GM19351 (cell line): Measurements from ENCODE around the gene ANKRD52.
A peak's percentile ranks its signal among the peaks of the same experiment; 100 is the strongest.
"Not testable (repeated sequence)": the region's sequence is repeated elsewhere in the genome, so short reads cannot be mapped to it uniquely, and the experiment has no call there.

Experiments used
- ATAC-seq: cut with Tn5 transposase; IDR thresholded peaks from one replicate; pipeline ENCODE4 v1.9.1; 2021; ENCODE audit warnings: mild to moderate bottlenecking, moderate library complexity; ENCODE audit not compliant: unreplicated experiment

ANKRD52 gene

DNA sequence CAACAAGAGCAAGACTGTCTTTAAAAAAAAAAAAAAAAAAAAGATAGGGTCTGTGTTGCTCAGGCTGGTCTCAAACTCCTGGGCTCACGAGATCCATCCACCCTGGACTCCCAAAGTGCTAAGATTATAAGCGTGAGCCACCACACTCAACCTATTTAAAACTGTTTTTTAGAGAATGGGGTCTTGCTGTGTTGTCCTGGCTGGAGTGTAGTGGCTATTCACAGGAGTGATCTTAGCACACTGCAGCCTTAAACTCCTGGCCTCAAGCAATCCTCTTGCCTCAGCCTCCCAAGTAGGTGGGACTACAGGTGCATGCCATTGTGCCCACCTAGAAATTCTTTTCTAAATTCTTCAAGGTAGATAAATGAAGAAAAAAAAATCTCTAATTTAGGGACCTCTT is 16.1 kb upstream of the ANKRD52 start:
- no peak for ATAC-seq

- not testable (repeated sequence) for ATAC-seq
Observed at GRCh38 chr12:56272468-56272867, 14.3 kb upstream of the ANKRD52 start.

DNA sequence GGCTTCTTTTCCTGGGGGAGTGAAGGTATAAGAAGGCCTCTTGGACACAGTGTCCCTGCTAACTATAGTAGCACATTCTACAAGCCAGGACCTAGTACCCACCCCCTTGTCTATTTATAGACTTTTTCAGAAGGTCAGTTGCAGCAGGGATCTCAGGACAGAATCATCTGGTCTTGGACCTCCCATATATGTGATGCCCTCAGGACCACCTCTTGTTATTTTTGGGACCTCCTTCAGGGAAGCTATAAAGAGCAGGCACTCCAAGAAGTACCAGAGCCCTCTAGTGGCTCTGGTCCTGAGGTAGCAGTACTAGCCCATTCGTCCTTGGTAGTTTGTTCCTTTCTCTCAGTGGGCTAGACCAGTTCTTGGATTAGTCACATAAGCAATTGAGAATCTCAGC is 12.8 kb upstream of the ANKRD52 start:
- ATAC-seq: no peak

- peak; percentile 7 for ATAC-seq
Observed at GRCh38 chr12:56267443-56268071, 9.4 kb upstream of the ANKRD52 start.

DNA sequence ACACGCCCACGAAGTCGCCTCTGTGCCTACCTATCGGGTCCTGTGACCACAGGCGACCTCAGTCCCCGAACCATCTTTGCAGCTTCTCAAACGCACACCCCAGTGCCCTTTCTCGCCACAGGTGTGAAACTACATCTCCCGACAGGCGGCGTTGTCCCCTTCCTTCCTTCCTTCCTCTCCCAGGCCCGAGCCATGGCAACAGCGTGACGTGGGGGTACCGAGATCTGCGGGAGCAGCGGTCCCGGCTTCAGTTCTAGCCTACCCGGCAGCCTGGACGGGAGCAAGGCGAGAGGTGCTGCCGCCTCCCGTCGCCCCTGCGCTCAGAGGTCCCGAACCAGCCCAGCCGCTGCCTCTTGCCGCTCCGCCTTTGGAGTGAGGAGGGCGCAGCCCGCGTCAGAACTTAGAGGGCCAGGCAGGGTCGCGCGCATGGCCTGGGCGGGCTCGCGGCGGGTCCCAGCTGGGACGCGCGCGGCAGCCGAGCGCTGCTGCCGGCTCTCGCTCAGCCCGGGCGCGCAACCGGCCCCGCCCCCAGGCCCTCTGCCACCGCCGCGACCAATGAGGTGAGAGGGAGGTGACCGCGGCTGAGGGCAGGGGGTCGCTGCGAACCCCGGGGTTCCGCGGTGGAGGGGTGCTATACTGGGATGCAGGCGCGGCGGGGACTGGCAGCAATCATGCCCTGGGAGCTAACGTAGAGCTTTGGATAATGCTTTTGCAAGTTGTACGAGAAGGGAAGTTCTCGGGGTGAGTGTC is 8.7 kb upstream of the ANKRD52 start, which contains the start of gene COQ10A:
Gene COQ10A (plus strand): TSS at position 250 of the 750 bp plus-strand sequence. CDS start 177 bp downstream, at position 427.
- ATAC-seq: peak; percentile 88

DNA sequence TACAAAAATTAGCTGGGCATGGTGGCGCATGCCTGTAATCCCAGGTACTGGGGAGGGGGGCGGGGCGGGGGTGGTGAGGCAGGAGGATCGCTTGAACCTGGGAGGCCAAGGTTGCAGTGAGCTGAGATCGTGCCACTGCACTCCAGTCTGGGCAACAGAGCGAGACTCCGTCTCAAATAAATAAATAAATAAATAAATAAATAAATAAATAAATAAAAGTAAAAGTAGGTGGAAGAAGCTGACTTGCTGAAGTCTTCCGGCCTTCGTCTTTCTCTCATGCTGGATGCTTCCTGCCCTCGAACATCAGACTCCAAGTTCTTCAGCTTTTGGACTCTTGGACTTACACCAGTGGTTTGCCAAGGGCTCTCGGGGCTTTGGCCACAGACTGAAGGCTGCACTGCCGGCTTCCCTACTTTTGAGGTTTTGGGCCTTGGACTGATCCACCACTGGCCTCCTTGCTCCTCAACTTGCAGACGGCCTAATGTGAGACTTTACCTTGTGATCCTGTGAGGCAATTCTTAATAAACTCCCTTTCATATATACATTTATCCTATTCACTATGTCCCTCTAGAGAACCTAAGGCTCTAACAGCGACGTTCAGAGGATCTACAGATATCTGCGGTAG is 8.0 kb upstream of the ANKRD52 start:
- ATAC-seq: not testable (repeated sequence)

DNA sequence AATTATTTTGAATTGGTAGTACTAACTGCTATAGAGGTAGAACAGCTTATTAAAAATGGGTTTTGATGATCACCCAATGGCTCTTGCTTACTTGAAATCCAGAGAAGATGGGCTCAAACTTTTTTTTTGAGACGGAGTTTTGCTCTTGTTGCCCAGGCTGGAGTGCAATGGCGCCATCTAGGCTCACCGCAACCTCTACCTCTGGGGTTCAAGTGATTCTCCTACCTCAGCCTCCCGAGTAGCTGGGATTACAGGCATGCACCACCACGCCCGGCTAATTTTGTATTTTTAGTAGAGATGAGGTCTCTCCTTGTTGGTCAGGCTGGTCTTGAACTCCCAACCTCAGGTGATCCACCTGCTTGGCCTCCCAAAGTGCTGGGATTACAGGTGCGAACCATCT is 4.8 kb upstream of the ANKRD52 start:
- not testable (repeated sequence) for ATAC-seq

DNA sequence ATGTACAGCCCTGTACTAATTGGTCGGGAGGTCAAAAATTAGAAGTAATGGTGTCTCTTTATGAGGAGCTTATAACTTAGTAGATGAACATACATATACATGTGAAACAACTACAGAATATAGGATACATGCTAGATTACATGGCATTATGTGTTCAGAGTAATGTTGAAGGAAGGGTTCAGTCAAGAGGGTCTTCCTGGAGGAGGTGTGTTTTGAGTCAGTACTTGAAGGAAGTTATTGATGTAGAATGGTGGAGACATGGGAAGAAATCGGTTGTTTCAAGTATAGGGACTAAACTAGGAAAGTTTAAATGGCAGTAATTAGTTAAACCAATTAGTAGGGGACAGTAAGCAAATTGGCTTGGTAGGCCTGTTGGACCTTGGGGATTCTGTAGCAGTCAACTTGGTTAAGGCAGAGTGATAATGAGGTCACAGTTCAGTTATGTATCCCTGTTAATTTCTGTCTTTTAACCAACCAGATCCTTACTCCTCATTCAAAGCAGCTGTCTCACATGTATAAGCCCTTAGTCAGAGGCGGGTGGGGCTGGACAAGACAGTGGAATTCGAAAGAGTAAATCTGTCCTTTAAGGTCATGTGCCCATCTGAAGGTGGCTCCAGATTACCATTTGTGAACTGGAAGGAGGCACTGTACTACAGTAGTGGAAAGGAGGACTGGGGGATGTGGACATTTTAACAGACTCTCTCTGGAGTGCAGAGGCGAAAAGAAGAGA is 3.5 kb upstream of the ANKRD52 start:
- ATAC-seq: no peak

DNA sequence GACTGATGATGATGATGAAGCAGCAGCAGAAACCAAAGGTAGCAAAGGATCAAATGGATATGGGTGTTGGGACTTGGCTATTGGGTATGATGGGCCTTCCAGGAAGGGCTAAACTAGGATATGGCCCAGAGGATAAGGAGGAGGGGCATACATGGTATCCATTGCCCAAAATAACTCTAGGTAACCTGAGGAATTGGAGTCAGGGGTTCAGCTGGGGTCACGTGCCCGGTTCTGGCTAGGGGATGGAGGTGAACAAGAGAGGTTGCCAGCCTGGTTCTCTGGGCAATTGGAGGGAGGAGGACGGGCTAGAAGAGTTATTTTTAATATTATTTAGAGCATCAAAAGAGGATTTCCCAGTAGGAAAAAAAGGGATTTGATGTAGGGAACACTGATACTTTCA is 2.7 kb upstream of the ANKRD52 start:
- no peak for ATAC-seq

GRCh38 chr12:56260380-56260779 is 2.2 kb upstream of the ANKRD52 start:
- no peak for ATAC-seq

- peak; percentile 9 for ATAC-seq
Observed at GRCh38 chr12:56258820-56259183, 618 bp upstream of the ANKRD52 start.

GRCh38 chr12:56257491-56258067 is 605 bp downstream of the ANKRD52 start:
- ATAC-seq: peak; percentile 16

GRCh38 chr12:56257071-56257470 is 1.1 kb downstream of the ANKRD52 start:
- no peak for ATAC-seq

DNA sequence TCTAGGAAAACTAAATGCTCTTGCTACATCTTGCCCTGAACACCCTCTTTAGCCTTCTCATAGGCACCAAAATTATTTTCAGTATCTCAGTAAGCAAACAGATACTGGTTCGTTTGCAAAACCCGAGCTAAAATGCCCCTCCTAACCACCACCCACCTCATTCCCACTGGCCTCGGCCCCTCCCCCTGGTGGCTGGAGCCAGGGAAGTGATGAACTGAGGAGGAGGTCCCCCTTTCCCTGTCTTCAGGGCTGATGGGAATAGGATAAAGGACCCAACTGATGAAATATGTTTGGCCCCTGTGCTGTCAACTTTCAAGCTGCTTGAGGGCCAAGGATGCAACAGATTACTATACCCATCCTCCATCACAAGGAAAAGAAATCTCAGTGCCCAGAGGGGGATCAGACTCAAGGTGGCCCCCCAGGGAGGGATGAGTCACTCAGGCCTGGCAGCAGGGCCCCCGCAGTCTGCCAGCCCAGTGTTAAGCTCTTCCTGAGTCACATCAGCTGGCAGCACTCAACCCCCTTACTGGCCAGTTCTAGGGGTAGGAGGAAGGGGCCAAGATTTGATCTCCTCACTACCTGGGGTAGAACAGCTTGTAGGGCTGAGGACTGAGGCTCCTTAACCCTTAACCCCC is 1.7 kb downstream of the ANKRD52 start:
- no peak for ATAC-seq

- ATAC-seq: no peak
Observed at GRCh38 chr12:56255671-56256070, 2.5 kb downstream of the ANKRD52 start.

DNA sequence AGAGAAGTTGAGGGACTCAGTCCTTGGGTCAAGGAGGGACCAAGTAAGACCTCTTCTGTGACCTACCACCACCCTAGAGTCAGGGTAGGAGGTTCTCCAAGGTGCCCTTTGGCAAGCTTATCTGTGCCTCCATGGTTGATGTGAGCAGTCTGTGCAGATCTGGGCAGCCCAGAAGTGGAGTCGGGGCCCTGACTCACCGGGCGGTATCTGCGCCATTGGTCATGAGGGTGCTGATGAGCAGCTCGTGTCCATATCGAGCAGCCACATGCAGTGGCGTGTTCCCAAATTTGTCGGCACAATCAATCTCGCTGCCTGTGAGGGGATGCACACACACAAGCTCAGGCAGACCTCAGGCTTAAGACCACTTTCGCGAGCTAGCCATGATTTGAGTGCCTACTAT is 5.1 kb downstream of the ANKRD52 start:
- no peak for ATAC-seq

- ATAC-seq: no peak
Observed at GRCh38 chr12:56252649-56253048, 5.5 kb downstream of the ANKRD52 start.

DNA sequence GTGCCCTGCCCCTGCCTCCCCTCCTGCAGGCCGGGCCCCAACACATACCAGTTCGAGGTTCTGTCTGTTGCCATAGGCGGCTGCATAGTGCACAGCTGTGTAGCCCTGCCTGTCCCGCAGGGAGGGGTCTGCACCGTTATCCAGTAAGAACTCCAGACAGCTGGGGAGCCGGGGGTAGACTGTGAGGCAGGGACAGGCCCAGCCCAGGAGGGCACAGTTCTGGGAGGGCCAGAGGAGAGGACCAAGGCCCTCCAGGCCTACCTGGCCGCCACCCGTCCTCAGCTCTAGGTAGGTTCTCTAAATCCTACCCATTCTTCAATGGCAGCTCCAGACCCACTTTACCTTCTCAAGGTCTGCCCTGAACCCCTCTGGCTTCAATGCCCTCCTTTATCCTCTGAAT is 9.5 kb downstream of the ANKRD52 start:
- no peak for ATAC-seq

GRCh38 chr12:56247923-56248322 is 10.3 kb downstream of the ANKRD52 start:
- no peak for ATAC-seq

DNA sequence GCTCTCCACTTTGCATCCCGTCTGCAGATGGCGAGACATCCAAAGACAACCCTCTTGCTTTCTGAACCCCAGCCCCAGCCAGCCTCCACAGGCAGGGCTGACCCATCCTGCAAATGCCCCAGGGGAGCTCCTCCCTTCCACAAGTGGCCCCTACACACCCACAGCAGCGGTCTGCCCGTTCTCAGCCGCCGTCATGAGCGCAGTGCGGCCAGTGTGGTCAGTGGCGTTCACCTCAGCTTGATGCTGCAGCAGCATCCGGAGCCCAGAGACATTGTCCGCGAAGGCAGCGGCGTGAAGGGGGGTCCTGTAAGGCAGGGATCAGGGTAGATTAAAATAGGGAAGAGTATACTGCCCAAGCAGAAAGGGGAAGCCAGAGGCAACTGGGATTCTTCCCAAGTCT is 13.7 kb downstream of the ANKRD52 start:
- ATAC-seq: no peak
